ENCODE data around the gene DCT.

GRCh38 chr13:94414708-94415107 is 64.8 kb downstream of the DCT start:
- TF ChIP-seq CTCF (conservative IDR thresholded peaks at IDR 0.05; ENCODE audit: low read length) (no peak), EZH2phosphoT487 (IDR thresholded peaks at IDR 0.05; ENCODE audit: borderline replicate concordance) (no peak)

All from Loucy (cell line).